ENCODE data around the gene ZNRF4. TPM values are rescaled to one million over a fixed set of nuclear protein-coding genes. Genes with fewer than 3 reads are reported as not detected.

Gene ZNRF4
- total and polyA plus RNA-seq, 7 donors, result not detected

DNA sequence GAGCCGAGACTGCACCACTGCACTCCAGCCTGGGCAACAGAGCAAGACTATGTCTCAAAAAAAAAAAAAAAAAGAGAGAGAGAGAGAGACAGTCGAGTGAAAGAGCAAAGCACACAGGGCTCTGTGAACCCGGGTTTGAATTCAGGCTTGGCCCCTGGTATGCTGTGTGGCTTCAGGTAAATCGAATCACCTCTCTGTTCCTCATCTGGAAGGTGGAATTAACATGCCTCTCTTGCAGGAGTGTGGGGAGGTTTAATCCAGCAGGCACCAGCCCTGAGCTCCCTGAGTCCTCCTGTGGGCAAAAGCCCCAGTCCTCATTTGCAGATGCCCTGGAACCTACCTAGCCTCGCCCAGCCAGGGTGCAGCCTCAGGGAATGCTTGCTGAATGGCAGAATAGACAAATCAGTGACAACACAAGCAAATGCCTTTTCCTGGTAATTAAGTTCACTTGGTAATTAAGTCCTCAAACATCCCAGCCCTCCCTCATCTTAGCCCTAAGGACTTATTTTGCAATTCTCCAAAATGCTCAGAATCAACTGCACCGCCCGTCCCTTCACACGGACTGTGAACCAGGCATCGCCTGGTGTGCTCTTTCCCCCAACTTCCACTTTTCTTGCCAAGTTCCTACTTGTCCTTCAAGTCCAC, 4.6 kb upstream of the ZNRF4 start:
- no peak overlapping the region for H3K4me3 ChIP-seq
- peaks cover 0 to 52% (median 29%) of the 10 kb centered on the region in 3 donors for H3K27me3 ChIP-seq
- WGBS, 2 donors, result 42 to 51% methylated on average over 9 of the region's 9 CpGs
- TF ChIP-seq, protein P1, sequence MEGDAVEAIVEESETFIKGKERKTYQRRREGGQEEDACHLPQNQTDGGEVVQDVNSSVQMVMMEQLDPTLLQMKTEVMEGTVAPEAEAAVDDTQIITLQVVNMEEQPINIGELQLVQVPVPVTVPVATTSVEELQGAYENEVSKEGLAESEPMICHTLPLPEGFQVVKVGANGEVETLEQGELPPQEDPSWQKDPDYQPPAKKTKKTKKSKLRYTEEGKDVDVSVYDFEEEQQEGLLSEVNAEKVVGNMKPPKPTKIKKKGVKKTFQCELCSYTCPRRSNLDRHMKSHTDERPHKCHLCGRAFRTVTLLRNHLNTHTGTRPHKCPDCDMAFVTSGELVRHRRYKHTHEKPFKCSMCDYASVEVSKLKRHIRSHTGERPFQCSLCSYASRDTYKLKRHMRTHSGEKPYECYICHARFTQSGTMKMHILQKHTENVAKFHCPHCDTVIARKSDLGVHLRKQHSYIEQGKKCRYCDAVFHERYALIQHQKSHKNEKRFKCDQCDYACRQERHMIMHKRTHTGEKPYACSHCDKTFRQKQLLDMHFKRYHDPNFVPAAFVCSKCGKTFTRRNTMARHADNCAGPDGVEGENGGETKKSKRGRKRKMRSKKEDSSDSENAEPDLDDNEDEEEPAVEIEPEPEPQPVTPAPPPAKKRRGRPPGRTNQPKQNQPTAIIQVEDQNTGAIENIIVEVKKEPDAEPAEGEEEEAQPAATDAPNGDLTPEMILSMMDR (IDR thresholded peaks at IDR 0.05), result no peak
- TF ChIP-seq EP300 (IDR thresholded peaks at IDR 0.05) (no peak), POLR2A (IDR thresholded peaks at IDR 0.05) (no peak), POLR2AphosphoS5 (IDR thresholded peaks at IDR 0.05) (no peak)
- no peaks in the 10 kb centered on the region for H3K36me3 ChIP-seq
- intact Hi-C loops (cut with DNase I), result no loop called here
- no peaks in the 10 kb centered on the region for H3K9me3 ChIP-seq
- no peak overlapping the region for H3K27ac ChIP-seq
- no peaks in the 10 kb centered on the region for H3K4me1 ChIP-seq
- no peak for DNase-seq

DNA sequence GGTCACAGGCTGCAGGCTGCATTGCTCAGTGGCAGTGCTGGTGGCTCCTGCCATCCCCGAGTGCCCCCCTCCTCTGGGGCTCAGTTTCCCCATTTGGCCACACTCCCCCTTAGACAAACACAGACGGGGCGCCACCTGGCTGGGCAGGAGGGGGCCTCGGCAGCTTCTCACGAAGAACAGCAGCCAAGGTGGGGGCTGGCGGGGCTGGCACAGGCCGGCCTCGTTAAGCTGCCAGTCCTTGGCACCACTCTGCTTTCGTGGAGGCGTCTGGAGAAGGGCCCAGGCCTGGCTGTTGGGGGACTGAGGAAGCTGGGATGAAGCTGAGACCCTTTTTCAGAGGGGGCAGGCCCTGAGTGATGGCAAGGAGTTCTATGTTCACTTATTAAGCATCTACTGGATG, 3.7 kb upstream of the ZNRF4 start:
- Histone ChIP-seq H3K4me3 (no peak overlapping the region), H3K27me3 (peaks cover 0 to 52% (median 29%) of the 10 kb centered on the region in 3 donors), H3K4me1 (no peaks in the 10 kb centered on the region), H3K9me3 (no peaks in the 10 kb centered on the region), H3K36me3 (no peaks in the 10 kb centered on the region), H3K27ac (no peak overlapping the region)
- 70 to 79% methylated on average over 10 of the region's 10 CpGs for WGBS, 2 donors
- TF ChIP-seq POLR2AphosphoS5 (IDR thresholded peaks at IDR 0.05) (no peak), EP300 (IDR thresholded peaks at IDR 0.05) (no peak), POLR2A (IDR thresholded peaks at IDR 0.05) (no peak)
- TF ChIP-seq, protein P1 (IDR thresholded peaks at IDR 0.05), result no peak
- DNase-seq, result no peak
- intact Hi-C loops (cut with DNase I), result no loop called here

GRCh38 chr19:5452594-5453565, 2.3 kb upstream of the ZNRF4 start:
- no peak overlapping the region for H3K27ac ChIP-seq
- no peaks in the 10 kb centered on the region for H3K9me3 ChIP-seq
- 80 to 85% methylated on average over 16 of the region's 16 CpGs for WGBS, 2 donors
- H3K36me3 ChIP-seq, result no peaks in the 10 kb centered on the region
- DNase-seq, result no peak
- TF ChIP-seq POLR2AphosphoS5 (IDR thresholded peaks at IDR 0.05) (no peak), EP300 (IDR thresholded peaks at IDR 0.05) (no peak), POLR2A (IDR thresholded peaks at IDR 0.05) (no peak)
- TF ChIP-seq, protein P1 (IDR thresholded peaks at IDR 0.05), result no peak
- intact Hi-C loops (cut with DNase I), result no loop called here
- H3K27me3 ChIP-seq, result peaks cover 0 to 45% (median 29%) of the 10 kb centered on the region in 3 donors
- H3K4me1 ChIP-seq, result no peaks in the 10 kb centered on the region
- no peak overlapping the region for H3K4me3 ChIP-seq

- peaks cover 0 to 26% (median 18%) of the 10 kb centered on the region in 3 donors for H3K27me3 ChIP-seq
- H3K4me3 ChIP-seq, result no peak overlapping the region
- intact Hi-C loops (cut with DNase I), result no loop called here
- 58 to 64% methylated on average over 5 of the region's 5 CpGs for WGBS, 2 donors
- DNase-seq, result no peak
- H3K36me3 ChIP-seq, result no peaks in the 10 kb centered on the region
- no peak for TF ChIP-seq EP300 (IDR thresholded peaks at IDR 0.05)
- no peak for TF ChIP-seq POLR2A (IDR thresholded peaks at IDR 0.05)
- TF ChIP-seq, protein P1 (IDR thresholded peaks at IDR 0.05), result no peak
- no peak for TF ChIP-seq POLR2AphosphoS5 (IDR thresholded peaks at IDR 0.05)
- H3K9me3 ChIP-seq, result no peaks in the 10 kb centered on the region
- H3K4me1 ChIP-seq, result no peaks in the 10 kb centered on the region
- H3K27ac ChIP-seq, result no peak overlapping the region
These were observed 474 bp upstream of the ZNRF4 start for GRCh38 chr19:5454743-5455142.

Measured in sigmoid colon (tissue), 7 donors.